Effector memory CD4-positive, alpha-beta T cell (primary cell): Measurements from ENCODE around the gene KCTD10.
"Not testable (repeated sequence)": the region's sequence is repeated elsewhere in the genome, so short reads cannot be mapped to it uniquely, and the experiment has no call there.

ENCODE experiments used
- DNase-seq, 3 donors: peaks; one replicate each; pipeline ENCODE4 v3.0.0-alpha.2; 2020
- H3K27ac ChIP-seq: 2 replicates; pipeline ENCODE4 v1.7.0; 2013; ENCODE audit warnings: mild to moderate bottlenecking, low read length, moderate library complexity; ENCODE audit not compliant: insufficient read depth, poor library complexity, severe bottlenecking
- H3K27me3 ChIP-seq: replicated peaks from 2 replicates; pipeline ENCODE4 v1.7.0; 2013; ENCODE audit warnings: mild to moderate bottlenecking, low read length; ENCODE audit not compliant: insufficient read depth, control insufficient read depth, poor library complexity, severe bottlenecking
- H3K36me3 ChIP-seq: 2 replicates; pipeline ENCODE4 v1.7.0; 2013; ENCODE audit warnings: mild to moderate bottlenecking, low read length, moderate library complexity; ENCODE audit not compliant: control insufficient read depth, insufficient read depth
- H3K4me1 ChIP-seq: 2 replicates; pipeline ENCODE4 v1.7.0; 2013; ENCODE audit warnings: low read length, mild to moderate bottlenecking; ENCODE audit not compliant: control insufficient read depth, insufficient read depth, poor library complexity, severe bottlenecking
- H3K4me3 ChIP-seq: 2 replicates; pipeline ENCODE4 v1.7.0; 2013; ENCODE audit warnings: low read length, low read depth, mild to moderate bottlenecking; ENCODE audit not compliant: insufficient read depth, poor library complexity, severe bottlenecking
- H3K9me3 ChIP-seq: 2 replicates; pipeline ENCODE4 v1.7.0; 2013; ENCODE audit warnings: mild to moderate bottlenecking, low read length, moderate library complexity; ENCODE audit not compliant: control insufficient read depth

The KCTD10 gene

DNA sequence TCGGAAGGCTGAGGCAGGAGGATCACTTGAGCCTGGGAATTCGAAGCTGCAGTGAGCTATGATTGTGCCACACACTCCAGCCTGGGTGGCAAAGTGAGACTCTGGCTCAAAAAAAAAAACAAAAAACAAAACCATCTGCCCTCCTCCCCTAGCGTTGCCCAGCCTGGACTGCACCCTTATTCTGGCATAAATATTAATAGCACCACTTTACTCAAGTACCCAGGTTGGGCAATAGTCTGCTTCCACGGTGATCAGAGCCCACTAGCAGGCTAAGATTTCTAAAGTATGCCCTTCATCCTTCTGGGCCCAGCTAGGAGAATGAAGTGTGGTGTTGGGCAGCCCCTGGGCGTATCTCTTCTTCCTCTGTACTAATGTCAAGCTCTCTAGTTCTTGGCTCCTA is 33.3 kb downstream of the KCTD10 start:
- Histone ChIP-seq H3K27ac (no peak overlapping the region), H3K36me3 (peaks cover 20% of the 10 kb centered on the region), H3K9me3 (no peaks in the 10 kb centered on the region), H3K27me3 (no peaks in the 10 kb centered on the region), H3K4me3 (no peak overlapping the region), H3K4me1 (no peaks in the 10 kb centered on the region)
- no peak for DNase-seq

DNA sequence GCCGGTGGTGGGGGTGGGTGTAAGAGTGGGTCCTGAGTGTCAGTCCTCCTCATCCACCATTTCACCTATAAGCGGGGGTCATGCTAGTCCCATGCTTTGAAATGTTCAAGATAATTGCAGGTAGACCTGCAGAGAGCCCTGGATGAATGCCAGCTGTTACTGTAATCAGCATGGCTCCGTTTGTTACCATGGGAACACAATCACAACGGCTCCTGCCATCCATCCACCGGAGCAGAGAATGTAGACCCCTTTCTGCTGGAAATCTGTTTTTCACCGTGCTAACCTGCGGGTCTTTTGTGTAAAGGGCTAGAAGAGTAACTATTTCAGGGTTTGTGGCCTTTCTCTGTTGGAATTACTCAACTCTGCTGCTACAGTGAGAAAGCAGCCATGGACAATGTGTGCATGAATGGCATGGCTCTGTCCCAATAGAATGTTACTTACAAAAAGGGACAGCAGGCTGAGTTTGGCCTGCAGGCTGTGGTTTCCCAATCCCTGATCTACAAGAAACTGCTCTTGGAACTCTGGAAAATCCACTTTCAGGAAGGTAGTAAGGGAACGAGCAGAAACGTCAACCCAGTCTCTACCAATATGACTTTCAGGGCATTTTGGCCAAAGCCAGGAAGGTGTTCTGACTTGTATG is 36.1 kb downstream of the KCTD10 start:
- no peaks in the 10 kb centered on the region for H3K9me3 ChIP-seq
- H3K27ac ChIP-seq = no peak overlapping the region
- DNase-seq = no peak
- H3K36me3 ChIP-seq = peaks cover 4% of the 10 kb centered on the region
- no peak overlapping the region for H3K4me3 ChIP-seq
- H3K27me3 ChIP-seq = no peaks in the 10 kb centered on the region
- no peaks in the 10 kb centered on the region for H3K4me1 ChIP-seq

- H3K36me3 ChIP-seq, H3K4me3 ChIP-seq, H3K27ac ChIP-seq, DNase-seq, H3K27me3 ChIP-seq, H3K4me1 ChIP-seq, H3K9me3 ChIP-seq: not testable (repeated sequence)
Observed at GRCh38 chr12:109439951-109440350, 37.1 kb downstream of the KCTD10 start.

DNA sequence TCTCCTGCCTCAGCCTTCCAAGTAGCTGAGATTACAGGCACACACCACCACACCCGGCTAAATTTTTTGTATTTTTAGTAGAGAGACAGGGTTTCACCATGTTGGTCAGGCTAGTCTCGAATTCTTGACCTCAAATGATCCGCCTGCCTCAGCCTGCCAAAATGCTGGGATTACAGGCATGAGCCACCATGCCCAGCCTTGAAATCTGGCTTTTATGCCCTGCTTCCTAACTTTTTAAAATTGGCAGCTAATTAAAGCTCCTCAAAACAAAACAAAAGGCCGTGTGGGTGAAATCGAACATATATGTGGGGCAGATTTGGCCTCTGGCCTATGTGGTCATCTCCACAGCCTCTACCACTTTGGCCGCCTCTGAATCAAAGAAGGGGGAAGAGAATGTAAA is 37.9 kb downstream of the KCTD10 start:
- H3K27ac ChIP-seq = no peak overlapping the region
- no peak overlapping the region for H3K4me3 ChIP-seq
- H3K4me1 ChIP-seq = no peaks in the 10 kb centered on the region
- no peak for DNase-seq
- no peaks in the 10 kb centered on the region for H3K27me3 ChIP-seq
- H3K36me3 ChIP-seq = no peaks in the 10 kb centered on the region
- no peaks in the 10 kb centered on the region for H3K9me3 ChIP-seq

DNA sequence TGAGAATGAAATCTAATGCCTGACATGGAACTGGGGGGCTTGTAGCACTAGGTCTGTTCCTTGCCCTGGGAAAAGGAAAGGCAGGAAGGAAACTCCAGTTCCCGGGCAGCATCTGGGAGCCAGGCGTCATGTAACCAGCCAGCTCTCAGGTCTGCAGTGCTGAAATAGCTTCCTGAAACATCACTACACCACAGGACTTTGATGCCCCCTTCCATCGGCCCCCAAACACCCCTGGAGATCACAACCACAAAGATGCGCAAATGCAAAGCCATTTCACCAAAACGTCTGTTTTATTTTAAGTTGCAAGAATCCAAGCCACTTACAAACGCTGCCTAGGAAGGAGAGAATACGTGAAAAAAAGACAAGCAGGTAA is 40.9 kb downstream of the KCTD10 start:
- H3K27me3 ChIP-seq = no peaks in the 10 kb centered on the region
- H3K36me3 ChIP-seq = no peaks in the 10 kb centered on the region
- H3K4me3 ChIP-seq = no peak overlapping the region
- peaks cover 9% of the 10 kb centered on the region for H3K4me1 ChIP-seq
- H3K9me3 ChIP-seq = no peaks in the 10 kb centered on the region
- DNase-seq = no peak
- no peak overlapping the region for H3K27ac ChIP-seq

DNA sequence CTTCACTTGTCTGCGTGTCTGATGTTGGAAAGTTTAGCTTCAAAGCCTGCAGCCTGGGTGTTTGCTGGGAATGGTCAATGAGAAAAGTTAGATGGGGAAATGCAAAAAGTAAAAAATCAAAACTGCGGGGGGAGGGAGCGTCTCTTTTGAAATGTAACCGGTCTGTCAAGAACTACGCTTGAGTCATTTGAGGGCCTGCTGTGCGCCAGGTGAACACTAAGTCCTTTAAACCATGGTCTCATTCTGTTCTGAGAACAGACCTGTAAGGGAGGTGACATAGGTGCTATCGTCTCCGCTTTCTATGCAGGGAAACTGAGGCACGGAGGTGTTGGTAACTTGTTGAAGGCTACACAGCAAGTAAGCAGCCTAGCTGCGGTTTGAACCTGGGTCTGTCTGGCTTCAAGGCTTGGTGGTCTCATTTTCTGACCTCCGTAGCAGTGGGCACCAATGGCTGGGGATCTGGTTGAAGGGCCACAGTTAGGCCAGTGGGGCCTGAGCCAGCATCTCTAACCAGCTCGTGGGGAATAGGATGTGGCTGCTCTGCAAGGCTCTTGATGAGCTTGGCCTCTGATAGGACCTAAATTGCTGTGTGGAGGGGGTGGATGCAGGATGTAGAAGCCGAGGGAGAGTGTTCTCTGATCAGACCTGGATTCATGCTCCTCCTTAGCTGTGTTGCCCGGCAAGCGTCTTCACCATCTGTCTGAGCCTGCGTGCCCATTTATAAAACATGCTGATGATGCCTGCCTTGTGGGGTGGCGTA is 41.5 kb downstream of the KCTD10 start:
- Histone ChIP-seq H3K36me3 (no peaks in the 10 kb centered on the region), H3K27ac (no peak overlapping the region), H3K4me3 (no peak overlapping the region), H3K27me3 (no peaks in the 10 kb centered on the region), H3K4me1 (peaks cover 9% of the 10 kb centered on the region), H3K9me3 (no peaks in the 10 kb centered on the region)
- no peak for DNase-seq

- Histone ChIP-seq H3K27me3 (no peaks in the 10 kb centered on the region), H3K36me3 (no peaks in the 10 kb centered on the region), H3K27ac (no peak overlapping the region), H3K9me3 (no peaks in the 10 kb centered on the region), H3K4me1 (peaks cover 9% of the 10 kb centered on the region), H3K4me3 (no peak overlapping the region)
- no peak for DNase-seq
Observed at GRCh38 chr12:109434582-109434981, 42.5 kb downstream of the KCTD10 start.

DNA sequence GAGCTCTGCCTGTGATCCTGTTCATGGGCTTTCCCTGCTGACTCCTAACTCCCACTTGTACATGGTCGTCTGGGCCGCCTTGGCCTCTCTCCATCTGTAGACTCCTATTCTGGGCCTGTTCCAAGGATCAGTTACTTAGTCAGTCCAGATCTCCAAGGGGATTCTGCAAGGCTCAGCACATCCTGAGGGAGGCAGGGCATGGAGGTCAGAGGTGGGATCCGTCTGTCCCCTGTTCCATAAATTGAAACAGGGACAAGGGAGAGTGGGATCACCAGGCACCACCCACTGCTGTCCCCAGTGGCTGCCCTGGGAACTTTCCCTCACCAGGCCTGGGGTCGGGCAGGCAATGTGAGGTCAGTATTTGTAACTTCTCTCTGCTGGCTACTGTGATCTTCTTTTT is 43.5 kb downstream of the KCTD10 start:
- Histone ChIP-seq H3K9me3 (no peaks in the 10 kb centered on the region), H3K27ac (no peak overlapping the region), H3K4me1 (peaks cover 9% of the 10 kb centered on the region), H3K4me3 (no peak overlapping the region), H3K36me3 (no peaks in the 10 kb centered on the region), H3K27me3 (no peaks in the 10 kb centered on the region)
- no peak for DNase-seq

- no peaks in the 10 kb centered on the region for H3K36me3 ChIP-seq
- no peaks in the 10 kb centered on the region for H3K9me3 ChIP-seq
- DNase-seq = peak; percentile 19 to 60 (median 43)
- peaks cover 9% of the 10 kb centered on the region for H3K4me1 ChIP-seq
- no peak overlapping the region for H3K27ac ChIP-seq
- peak overlapping the region; percentile 43 for H3K4me3 ChIP-seq
- H3K27me3 ChIP-seq = no peaks in the 10 kb centered on the region
Observed at GRCh38 chr12:109432842-109433304, 44.2 kb downstream of the KCTD10 start.

GRCh38 chr12:109432431-109432830 is 44.7 kb downstream of the KCTD10 start:
- H3K9me3 ChIP-seq = no peaks in the 10 kb centered on the region
- no peak for DNase-seq
- H3K27me3 ChIP-seq = no peaks in the 10 kb centered on the region
- H3K4me1 ChIP-seq = peaks cover 9% of the 10 kb centered on the region
- H3K36me3 ChIP-seq = no peaks in the 10 kb centered on the region
- no peak overlapping the region for H3K4me3 ChIP-seq
- H3K27ac ChIP-seq = no peak overlapping the region
